ENCODE measurements around the gene OR52B6. TPM values are rescaled to one million over a fixed set of nuclear protein-coding genes. Genes with fewer than 3 reads are reported as not detected.

Gene OR52B6
- total RNA-seq, 1 donor from 2014 or later = not detected

GRCh38 chr11:5556596-5557188 is 24.0 kb upstream of the OR52B6 start:
- Mint-ChIP-seq H3K9me3 (ENCODE audit: low read depth) (no peaks in the 10 kb centered on the region), H3K4me3 (ENCODE audit: low read depth) (no peak overlapping the region), H3K4me1 (ENCODE audit: low read depth) (no peaks in the 10 kb centered on the region), H3K27me3 (no peaks in the 10 kb centered on the region), H3K27ac (no peak overlapping the region), H3K36me3 (ENCODE audit: insufficient read depth) (no peaks in the 10 kb centered on the region)
- no peak for TF ChIP-seq CTCF (IDR thresholded peaks at IDR 0.05; ENCODE audit: unreplicated experiment)
- no peak for DNase-seq (ENCODE audit: low spot score, unreplicated experiment)

GRCh38 chr11:5557751-5558150 is 22.9 kb upstream of the OR52B6 start:
- no peak for DNase-seq (ENCODE audit: low spot score, unreplicated experiment)
- Mint-ChIP-seq H3K27ac (no peak overlapping the region), H3K4me1 (ENCODE audit: low read depth) (no peaks in the 10 kb centered on the region), H3K9me3 (ENCODE audit: low read depth) (no peaks in the 10 kb centered on the region), H3K4me3 (ENCODE audit: low read depth) (no peak overlapping the region), H3K27me3 (no peaks in the 10 kb centered on the region), H3K36me3 (ENCODE audit: insufficient read depth) (no peaks in the 10 kb centered on the region)
- no peak for TF ChIP-seq CTCF (IDR thresholded peaks at IDR 0.05; ENCODE audit: unreplicated experiment)

- Mint-ChIP-seq H3K9me3 (ENCODE audit: low read depth) (no peaks in the 10 kb centered on the region), H3K4me3 (ENCODE audit: low read depth) (no peak overlapping the region), H3K4me1 (ENCODE audit: low read depth) (no peaks in the 10 kb centered on the region), H3K27me3 (no peaks in the 10 kb centered on the region), H3K36me3 (ENCODE audit: insufficient read depth) (no peaks in the 10 kb centered on the region), H3K27ac (no peak overlapping the region)
- TF ChIP-seq CTCF (IDR thresholded peaks at IDR 0.05; ENCODE audit: unreplicated experiment) = no peak
- DNase-seq (ENCODE audit: low spot score, unreplicated experiment) = no peak
Observed at GRCh38 chr11:5564259-5565019, 16.2 kb upstream of the OR52B6 start.

GRCh38 chr11:5574654-5575053 is 6.0 kb upstream of the OR52B6 start:
- Mint-ChIP-seq H3K36me3 (ENCODE audit: insufficient read depth) (no peaks in the 10 kb centered on the region), H3K27ac (no peak overlapping the region), H3K4me3 (ENCODE audit: low read depth) (no peak overlapping the region), H3K9me3 (ENCODE audit: low read depth) (no peaks in the 10 kb centered on the region), H3K4me1 (ENCODE audit: low read depth) (no peaks in the 10 kb centered on the region), H3K27me3 (no peaks in the 10 kb centered on the region)
- DNase-seq (ENCODE audit: low spot score, unreplicated experiment) = no peak
- no peak for TF ChIP-seq CTCF (IDR thresholded peaks at IDR 0.05; ENCODE audit: unreplicated experiment)

- Mint-ChIP-seq H3K27ac (no peak overlapping the region), H3K27me3 (no peaks in the 10 kb centered on the region), H3K9me3 (ENCODE audit: low read depth) (no peaks in the 10 kb centered on the region), H3K4me1 (ENCODE audit: low read depth) (no peaks in the 10 kb centered on the region), H3K36me3 (ENCODE audit: insufficient read depth) (no peaks in the 10 kb centered on the region), H3K4me3 (ENCODE audit: low read depth) (no peak overlapping the region)
- no peak for DNase-seq (ENCODE audit: low spot score, unreplicated experiment)
- TF ChIP-seq CTCF (IDR thresholded peaks at IDR 0.05; ENCODE audit: unreplicated experiment) = no peak
Observed at GRCh38 chr11:5575152-5575551, 5.5 kb upstream of the OR52B6 start.
